GM23338 (cell line): Measurements from ENCODE around the gene CCNQ. TPM values are rescaled to one million over a fixed set of nuclear protein-coding genes. Genes with fewer than 3 reads are reported as not detected.

Experiments
- ATAC-seq: fragments of 200-7000 bp; cut with Tn5 transposase; 3 replicates; pipeline ENCODE4 v1.9.1; 2020
- DNase-seq: peaks from one replicate; pipeline ENCODE4 v3.0.0-alpha.2; 2015; ENCODE audit warnings: low spot score
- H2AFZ ChIP-seq: fragments of 200-600 bp; sonication (generic); 2 replicates; pipeline ENCODE4 v1.8.0; 2016; ENCODE audit warnings: antibody characterized with exemption, mild to moderate bottlenecking, moderate library complexity
- H3F3A ChIP-seq: fragments of 200-600 bp; sonication (generic); replicated peaks from 2 replicates; pipeline ENCODE4 v1.8.0; 2017; ENCODE audit warnings: antibody characterized with exemption, mixed run types, low read depth
- H3K27ac ChIP-seq: fragments of 200-600 bp; sonication (generic); 2 replicates; pipeline ENCODE4 v1.6.1; 2016; ENCODE audit warnings: low read depth
- H3K27me3 ChIP-seq: fragments of 200-600 bp; sonication (generic); 2 replicates; pipeline ENCODE4 v1.8.0; 2016; ENCODE audit warnings: mild to moderate bottlenecking, mixed run types, moderate library complexity; ENCODE audit not compliant: insufficient read depth
- H3K36me3 ChIP-seq: fragments of 200-600 bp; sonication (generic); 2 replicates; pipeline ENCODE4 v1.8.0; 2016; ENCODE audit warnings: mild to moderate bottlenecking; ENCODE audit not compliant: insufficient read depth
- H3K4me1 ChIP-seq: fragments of 200-600 bp; sonication (generic); 2 replicates; pipeline ENCODE4 v1.8.0; 2016; ENCODE audit warnings: mild to moderate bottlenecking, moderate library complexity; ENCODE audit not compliant: insufficient read depth
- H3K4me2 ChIP-seq: fragments of 200-600 bp; sonication (generic); 2 replicates; pipeline ENCODE4 v1.7.1; 2017; ENCODE audit warnings: mixed run types
- H3K4me3 ChIP-seq: fragments of 200-600 bp; sonication (generic); 2 replicates; pipeline ENCODE4 v1.6.1; 2016; ENCODE audit warnings: mixed run types
- H3K79me2 ChIP-seq: fragments of 200-600 bp; sonication (generic); replicated peaks from 2 replicates; pipeline ENCODE4 v1.8.0; 2017; ENCODE audit warnings: mild to moderate bottlenecking; ENCODE audit not compliant: insufficient read depth
- H3K9me2 ChIP-seq: fragments of 200-600 bp; sonication (generic); 2 replicates; pipeline ENCODE4 v1.8.0; 2017; ENCODE audit not compliant: insufficient read depth
- H4K20me1 ChIP-seq: fragments of 200-600 bp; sonication (generic); replicated peaks from 2 replicates; pipeline ENCODE4 v1.8.0; 2017; ENCODE audit warnings: mild to moderate bottlenecking; ENCODE audit not compliant: insufficient read depth
- H3K27ac Mint-ChIP-seq: 2 replicates; pipeline ENCODE4 v1.8.0; 2020; ENCODE audit warnings: inconsistent platforms, mild to moderate bottlenecking, moderate library complexity, mixed read lengths
- H3K27me3 Mint-ChIP-seq: 3 replicates; pipeline ENCODE4 v1.8.0; 2022; ENCODE audit warnings: low read depth, mild to moderate bottlenecking, moderate library complexity, mixed read lengths, inconsistent platforms; ENCODE audit not compliant: insufficient read depth, poor library complexity
- H3K36me3 Mint-ChIP-seq: 3 replicates; pipeline ENCODE4 v1.8.0; 2021; ENCODE audit warnings: low read depth, mild to moderate bottlenecking, inconsistent platforms, moderate library complexity, mixed read lengths
- H3K4me1 Mint-ChIP-seq: 3 replicates; pipeline ENCODE4 v1.8.0; 2020; ENCODE audit warnings: mild to moderate bottlenecking, inconsistent platforms, mixed read lengths
- H3K4me3 Mint-ChIP-seq: 3 replicates; pipeline ENCODE4 v1.8.0; 2021; ENCODE audit warnings: moderate library complexity, mild to moderate bottlenecking, inconsistent platforms, mixed read lengths
- H3K9me3 Mint-ChIP-seq: 3 replicates; pipeline ENCODE4 v1.8.0; 2020; ENCODE audit warnings: moderate library complexity, mild to moderate bottlenecking, inconsistent platforms, mixed read lengths
- CTCF ChIP-seq, 2 experiments: fragments of 200-600 bp in 1 of 2; sonication (generic) in 1 of 2; conservative IDR thresholded peaks; 2 replicates each; pipeline versions ENCODE4 v1.5.1 to v1.6.1; 2016 to 2017; ENCODE audit warnings: antibody characterized with exemption in 2 of 2, low read depth in 2 of 2, mild to moderate bottlenecking in 2 of 2, moderate library complexity in 1 of 2
- EZH2phosphoT487 ChIP-seq: fragments of 200-600 bp; sonication (generic); IDR thresholded peaks from one replicate; pipeline ENCODE4 v1.8.1; 2018; ENCODE audit warnings: antibody characterized with exemption; ENCODE audit not compliant: unreplicated experiment
- NANOG ChIP-seq: IDR thresholded peaks from 2 replicates; pipeline ENCODE4 v1.6.1; 2016; ENCODE audit warnings: antibody characterized with exemption, borderline replicate concordance
- STAT1 ChIP-seq: IDR thresholded peaks from one replicate; pipeline ENCODE4 v1.6.1; 2016; ENCODE audit warnings: antibody characterized with exemption; ENCODE audit not compliant: unreplicated experiment
- ZNF462 ChIP-seq: fragments of 250-450 bp; sonication (Bioruptor Pico); IDR thresholded peaks from 2 replicates; pipeline ENCODE4 v1.5.0; 2020; ENCODE audit warnings: mild to moderate bottlenecking, moderate library complexity
- polyA plus RNA-seq: library from polyadenylated mRNA; unstranded; fragments of >200 nt; fragmentation: Nextera tagmentation; extraction: Ambion mirVana; gene quantifications from 2 replicates; pipeline ENCODE4 v1.2.1, GENCODE V29; 2016
- total RNA-seq: library from RNA; depleted of rRNA; stranded (reverse); fragments of >200 nt; shearing (Covaris generic); gene quantifications from 2 replicates; pipeline ENCODE4 v1.2.3, GENCODE V29; 2014

The CCNQ gene
- total and polyA plus RNA-seq, 2 experiments from 2014 or later: 19.4 to 30.2 TPM

- H3K9me3 Mint-ChIP-seq: no peaks in the 10 kb centered on the region
- Histone ChIP-seq H3K27ac (no peak overlapping the region), H2AFZ (no peak overlapping the region), H3K4me1 (no peaks in the 10 kb centered on the region), H3K4me2 (no peak overlapping the region), H3K27me3 (no peaks in the 10 kb centered on the region), H3K4me3 (no peak overlapping the region), H4K20me1 (no peaks in the 10 kb centered on the region), H3K9me2 (no peaks in the 10 kb centered on the region), H3K36me3 (no peaks in the 10 kb centered on the region), H3K79me2 (no peaks in the 10 kb centered on the region), H3F3A (no peaks in the 10 kb centered on the region)
- peaks cover 2% of the 10 kb centered on the region for H3K27me3 Mint-ChIP-seq
- no peaks in the 10 kb centered on the region for H3K36me3 Mint-ChIP-seq
- H3K27ac Mint-ChIP-seq: no peak overlapping the region
- DNase-seq (peak; percentile 68), ATAC-seq (peak; percentile 91)
- no peaks in the 10 kb centered on the region for H3K4me1 Mint-ChIP-seq
- no peak overlapping the region for H3K4me3 Mint-ChIP-seq
- TF ChIP-seq ZNF462 (CRISPR knock-in tag) (no peak), CTCF (conservative IDR thresholded peaks at IDR 0.05; ENCODE audit: low read depth in 2 of 2) (peak; percentile 53 to 76), NANOG (no peak), STAT1 (no peak), EZH2phosphoT487 (no peak)
These were observed 44.3 kb downstream of the CCNQ start for GRCh38 chrX:153554519-153555167.
